AG10803 (cell line): ENCODE measurements around the gene ZNF584.

ENCODE experiments used
- DNase-seq: peaks from one replicate; pipeline ENCODE4 v3.0.0; 2010; ENCODE audit warnings: low read depth
- H3K4me3 ChIP-seq: 2 replicates; pipeline ENCODE4 v1.5.1; 2011; ENCODE audit warnings: mild to moderate bottlenecking, low read length, control low read depth
- CTCF ChIP-seq: conservative IDR thresholded peaks from 2 replicates; pipeline ENCODE4 v1.5.1; 2011; ENCODE audit warnings: mild to moderate bottlenecking, low read length, control low read depth, inconsistent platforms

ZNF584 gene

GRCh38 chr19:58408152-58409009 is at the start of gene ZNF584:
Gene ZNF584, plus strand, starts transcription at chr19:58408649. Its CDS starts 499 bp downstream, at chr19:58409148.
- TF ChIP-seq CTCF, result peak; percentile 19
- H3K4me3 ChIP-seq, result peak within 1 kb of the TSS; percentile 93
- DNase-seq, result peak; percentile 87

- H3K4me3 ChIP-seq, result peak overlapping the region; percentile 80
- peak; percentile 57 for DNase-seq
- TF ChIP-seq CTCF, result no peak
Measured at GRCh38 chr19:58361900-58362271, 46.6 kb upstream of the ZNF584 start.

- peak; percentile 95 for DNase-seq
- no peak for TF ChIP-seq CTCF
- H3K4me3 ChIP-seq, result peak within 1 kb of the TSS; percentile 80
Measured at GRCh38 chr19:58362272-58362994, 46.0 kb upstream of the ZNF584 start, which contains the start of gene ZNF497. Gene ZNF497, minus strand, starts transcription at chr19:58362751. Its CDS starts 5,116 bp downstream, at chr19:58357635.

GRCh38 chr19:58364146-58364545 is 44.3 kb upstream of the ZNF584 start:
- TF ChIP-seq CTCF, result no peak
- no peak for DNase-seq

GRCh38 chr19:58366585-58367430 is 41.6 kb upstream of the ZNF584 start:
- TF ChIP-seq CTCF, result no peak

More at GRCh38 chr19:58364146-58364545, 44.3 kb upstream of the ZNF584 start:
- H3K4me3 ChIP-seq, result no peak overlapping the region

GRCh38 chr19:58367698-58368454 is 40.6 kb upstream of the ZNF584 start:
- no peak for DNase-seq
- no peak overlapping the region for H3K4me3 ChIP-seq
- no peak for TF ChIP-seq CTCF

More at GRCh38 chr19:58366585-58367430, 41.6 kb upstream of the ZNF584 start:
- H3K4me3 ChIP-seq, result no peak overlapping the region
- no peak for DNase-seq
